GM18861 (cell line): ENCODE data around the gene MBOAT2.
"Not testable (repeated sequence)": the region's sequence is repeated elsewhere in the genome, so short reads cannot be mapped to it uniquely, and the experiment has no call there.

Experiments
- ATAC-seq: cut with Tn5 transposase; IDR thresholded peaks from one replicate; pipeline ENCODE4 v1.9.1; 2021; ENCODE audit not compliant: unreplicated experiment

MBOAT2 gene

GRCh38 chr2:8907764-8908288 is 95.7 kb downstream of the MBOAT2 start:
- no peak for ATAC-seq

- not testable (repeated sequence) for ATAC-seq
These were observed 99.6 kb downstream of the MBOAT2 start for GRCh38 chr2:8903924-8904323.

- ATAC-seq, result not testable (repeated sequence)
These were observed 100.7 kb downstream of the MBOAT2 start for GRCh38 chr2:8902757-8903156.

DNA sequence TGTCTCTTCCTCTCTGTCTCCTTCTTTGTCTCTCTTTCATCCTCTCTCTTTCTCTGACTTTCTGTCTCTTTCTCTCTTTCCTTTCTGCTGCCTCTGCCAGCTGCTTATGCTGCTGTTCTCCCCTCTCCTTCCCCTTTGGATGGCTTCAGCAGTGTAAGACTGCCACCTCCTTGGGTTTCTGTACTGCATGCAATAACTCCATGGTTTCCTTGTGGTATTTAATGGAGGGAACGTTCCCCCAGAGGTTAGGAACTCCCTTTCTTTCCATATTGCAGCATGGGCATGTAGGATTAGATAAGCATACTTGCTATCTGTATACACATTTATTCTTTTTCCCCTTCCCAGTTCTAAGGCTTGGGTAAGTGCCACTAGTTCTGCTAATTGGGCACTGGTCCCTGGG is 106.3 kb downstream of the MBOAT2 start:
- ATAC-seq, result not testable (repeated sequence)

DNA sequence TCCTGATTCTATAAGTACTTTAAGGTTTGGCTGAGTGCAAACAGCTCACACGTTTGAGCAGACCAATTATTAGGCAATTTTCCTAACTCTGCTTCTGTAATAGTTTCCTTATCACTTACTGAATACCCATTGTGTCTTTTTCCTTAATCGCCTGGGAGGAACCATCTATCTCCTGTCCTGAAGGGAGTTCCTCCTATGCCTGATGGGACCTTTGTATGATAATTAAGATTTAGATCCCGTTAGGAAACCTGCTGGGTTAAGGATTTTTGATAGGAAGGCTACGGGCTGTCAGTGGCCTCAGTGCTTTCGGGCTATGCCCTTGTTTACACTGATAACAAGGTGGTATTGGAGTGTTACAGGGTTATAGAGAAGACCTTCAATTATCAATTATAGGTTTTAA is 106.8 kb downstream of the MBOAT2 start:
- ATAC-seq, result not testable (repeated sequence)

GRCh38 chr2:8895087-8895912 is 108.2 kb downstream of the MBOAT2 start:
- ATAC-seq, result not testable (repeated sequence)

DNA sequence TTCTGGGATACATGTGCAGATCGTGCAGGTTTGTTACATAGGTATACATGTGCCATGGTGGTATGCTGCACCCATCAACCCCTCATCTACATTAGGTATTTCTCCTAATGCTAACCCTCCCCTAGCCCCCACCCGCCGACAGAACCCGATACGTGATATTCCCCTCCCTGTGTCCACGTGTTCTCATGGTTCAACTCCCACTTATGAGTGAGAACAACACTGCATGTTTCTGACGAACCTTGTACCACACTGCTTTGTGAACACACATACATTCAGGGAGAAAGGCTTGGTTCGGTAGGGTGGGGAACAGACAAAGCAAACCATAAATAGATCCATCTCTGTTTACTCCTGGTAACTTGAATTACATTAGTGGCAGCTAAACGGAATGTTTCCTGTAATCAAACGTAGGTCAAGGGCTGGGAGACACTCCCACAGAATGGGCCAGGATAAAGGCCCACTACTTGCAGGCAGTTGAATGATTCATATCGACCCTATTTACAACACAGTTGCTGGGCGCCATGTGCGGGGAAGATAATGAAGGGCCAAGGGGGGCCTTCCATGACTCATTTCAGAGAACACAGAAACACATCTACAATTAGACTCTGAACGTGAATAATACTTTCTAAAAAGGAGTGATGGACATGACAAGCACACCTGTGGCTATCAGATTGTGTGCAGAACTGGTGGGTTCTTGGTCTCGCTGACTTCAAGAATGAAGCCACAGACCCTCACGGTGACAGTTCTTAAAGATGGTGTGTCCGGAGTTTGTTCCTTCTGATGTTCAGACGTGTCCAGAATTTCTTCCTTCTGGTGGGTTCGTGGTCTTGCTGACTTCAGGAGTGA is 109.3 kb downstream of the MBOAT2 start:
- ATAC-seq, result no peak

DNA sequence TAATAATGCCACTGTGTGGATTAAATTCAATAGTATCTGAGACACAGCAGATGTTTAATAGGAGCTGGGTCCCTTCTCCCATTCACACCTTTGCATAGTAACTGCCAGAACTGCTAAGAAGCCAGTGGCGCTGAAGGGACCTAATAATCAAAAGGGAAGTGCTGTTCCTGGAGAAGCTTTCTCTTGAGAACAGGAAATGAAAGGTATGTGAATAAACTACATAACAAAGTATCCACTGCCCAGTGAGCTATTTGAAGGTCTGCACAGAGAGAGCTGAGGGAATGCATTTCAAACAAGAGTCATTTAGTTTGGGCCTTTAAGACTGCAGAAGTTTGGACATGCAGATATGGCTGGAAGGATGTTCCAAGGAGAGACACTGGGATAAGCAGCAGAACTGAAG is 110.0 kb downstream of the MBOAT2 start:
- no peak for ATAC-seq

DNA sequence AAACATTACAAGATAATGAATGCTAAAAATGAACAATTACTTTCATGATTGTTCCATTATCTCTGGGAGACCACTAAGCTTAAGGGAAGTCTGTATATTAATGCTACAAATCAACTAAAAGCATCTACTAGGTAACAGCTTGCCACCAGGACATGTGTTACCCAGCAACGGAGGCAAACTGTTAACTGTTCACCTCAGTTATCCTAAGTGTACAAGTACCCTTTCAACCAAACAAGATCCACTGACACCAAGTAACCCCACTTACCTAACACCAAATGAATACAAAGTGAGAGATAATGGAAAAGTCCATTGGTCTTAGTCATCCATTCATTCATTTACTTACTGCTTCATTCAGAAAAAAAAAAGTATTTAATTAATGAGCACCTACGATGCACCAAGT is 111.4 kb downstream of the MBOAT2 start:
- ATAC-seq, result no peak

DNA sequence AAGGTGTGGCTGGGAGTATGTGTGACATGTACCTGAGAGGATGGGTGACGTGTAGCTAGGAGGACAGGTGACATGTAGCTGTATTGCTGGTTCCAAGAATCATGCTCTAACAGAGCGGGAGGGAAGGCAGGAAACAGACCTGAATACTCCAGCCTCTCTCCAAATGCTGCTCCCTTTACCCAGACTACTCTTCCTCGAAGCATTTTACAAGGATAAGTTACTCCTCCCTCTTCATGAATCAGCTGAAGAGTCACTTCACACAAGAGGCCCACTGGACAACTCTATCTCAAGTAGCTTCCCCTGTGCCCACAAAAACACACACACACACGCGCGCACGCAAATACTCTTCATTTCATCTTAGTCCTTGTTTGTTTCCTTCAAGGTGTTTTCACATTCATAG is 113.5 kb downstream of the MBOAT2 start:
- ATAC-seq, result no peak

DNA sequence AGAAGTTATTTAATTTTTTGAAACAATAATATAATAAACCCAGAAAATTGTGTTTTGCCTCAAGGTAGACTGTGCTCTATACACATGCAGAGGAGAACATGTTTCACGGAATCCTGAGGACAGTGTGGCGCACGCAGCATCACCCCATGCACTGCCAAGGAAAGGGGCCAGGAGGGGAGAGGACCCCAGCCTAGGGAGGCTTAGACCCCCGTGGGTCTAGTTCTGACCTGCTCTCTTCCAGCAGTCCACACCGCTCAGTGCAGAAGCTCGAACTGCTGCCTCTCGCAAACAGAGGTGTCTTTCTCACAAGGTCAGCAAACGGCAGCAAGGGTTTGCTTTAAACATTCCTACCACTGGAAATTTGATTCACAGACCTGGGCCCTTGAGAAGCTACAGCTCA is 114.5 kb downstream of the MBOAT2 start:
- ATAC-seq, result no peak

- ATAC-seq, result no peak
These were observed 116.6 kb downstream of the MBOAT2 start for GRCh38 chr2:8886876-8887275.

DNA sequence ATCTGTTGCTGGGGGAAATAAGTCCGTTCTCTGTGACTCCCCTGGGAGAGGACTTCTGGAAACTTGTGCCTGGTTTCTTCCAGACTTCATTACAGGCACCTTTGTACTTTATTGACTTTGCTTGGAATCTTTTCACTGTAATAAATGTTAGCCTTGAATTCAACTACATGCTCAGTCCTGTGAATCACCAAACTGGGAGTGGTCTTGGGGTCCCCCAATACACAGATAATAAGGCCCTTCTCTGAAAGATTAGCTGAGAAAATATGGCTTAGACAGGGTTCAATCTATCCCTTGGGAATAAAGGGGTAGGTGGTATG is 117.3 kb downstream of the MBOAT2 start:
- no peak for ATAC-seq

- ATAC-seq, result no peak
These were observed 117.9 kb downstream of the MBOAT2 start for GRCh38 chr2:8885449-8886201.

DNA sequence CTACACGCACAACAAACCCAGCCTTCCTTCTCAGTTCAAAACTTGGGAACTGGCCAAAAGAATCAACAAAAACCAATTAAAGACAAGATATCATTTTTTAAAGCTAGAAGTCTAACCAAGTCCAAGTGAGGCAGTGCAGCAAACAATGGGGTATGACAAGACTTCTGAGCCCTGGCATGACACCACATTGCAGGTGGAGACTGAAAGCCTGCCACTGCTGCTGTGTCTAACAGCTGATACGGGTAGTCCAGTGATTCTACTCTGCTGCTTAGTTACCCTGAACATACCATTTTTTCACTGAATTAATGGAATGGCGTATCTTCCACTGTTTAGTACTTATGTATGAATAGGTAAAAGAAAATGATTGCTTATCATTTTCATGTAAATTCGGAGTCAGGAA is 118.7 kb downstream of the MBOAT2 start:
- ATAC-seq, result no peak

DNA sequence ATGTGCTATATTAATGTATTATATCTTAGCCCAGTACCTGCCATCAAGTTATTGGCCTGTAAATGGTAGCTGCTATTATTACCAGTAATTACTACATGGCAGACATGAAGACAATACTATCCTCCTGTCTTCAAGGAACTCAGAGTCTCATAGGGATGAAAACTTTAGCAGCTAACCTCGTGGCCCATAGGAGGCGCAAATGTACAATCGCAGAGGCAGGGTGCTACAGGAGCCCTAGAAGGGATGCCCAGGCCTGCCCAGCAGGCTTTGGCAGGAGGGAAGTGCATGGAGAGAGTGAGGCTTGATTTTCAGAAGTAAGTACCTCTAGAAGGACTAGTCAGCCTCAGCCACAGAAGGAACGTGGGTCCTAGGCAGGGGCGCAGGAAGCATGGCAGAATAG is 121.4 kb downstream of the MBOAT2 start:
- ATAC-seq, result no peak

DNA sequence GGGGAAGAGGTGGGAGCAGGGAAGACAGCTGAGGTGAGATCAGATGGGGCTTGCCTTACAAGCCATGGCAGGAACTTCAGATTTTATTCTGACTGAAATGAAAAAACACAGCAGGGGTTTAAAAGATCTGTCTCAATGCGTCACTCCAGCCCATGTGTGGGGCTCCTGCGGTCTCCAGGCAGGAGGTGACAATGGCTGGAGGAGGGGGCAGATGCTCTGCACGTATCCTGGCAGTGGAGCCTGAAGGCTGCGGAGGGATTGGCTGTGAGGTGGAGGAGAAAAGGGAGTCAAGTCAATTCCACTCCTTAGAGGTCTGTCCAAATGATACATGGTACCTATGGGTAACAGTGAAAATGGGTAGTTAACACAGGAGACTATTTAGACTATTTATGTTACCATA is 125.6 kb downstream of the MBOAT2 start:
- ATAC-seq, result no peak

DNA sequence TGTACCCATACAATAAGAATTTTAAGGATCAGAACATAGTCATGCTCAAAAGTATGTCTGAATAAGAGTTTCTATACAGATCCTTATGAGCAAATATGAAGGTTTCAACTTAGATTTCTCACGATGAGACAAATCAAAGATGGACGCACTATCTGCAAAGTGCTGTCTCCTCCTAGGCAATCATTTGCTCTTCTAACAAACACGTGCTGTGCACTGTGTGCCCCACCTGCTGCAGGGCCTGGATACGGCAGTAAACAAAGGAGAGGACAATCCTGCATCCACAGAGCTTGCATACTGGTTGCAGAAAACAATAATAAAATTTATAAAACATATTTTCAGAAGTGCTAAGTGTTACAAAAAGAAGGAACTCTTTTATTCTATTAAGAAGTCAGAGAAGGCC is 126.2 kb downstream of the MBOAT2 start:
- no peak for ATAC-seq

DNA sequence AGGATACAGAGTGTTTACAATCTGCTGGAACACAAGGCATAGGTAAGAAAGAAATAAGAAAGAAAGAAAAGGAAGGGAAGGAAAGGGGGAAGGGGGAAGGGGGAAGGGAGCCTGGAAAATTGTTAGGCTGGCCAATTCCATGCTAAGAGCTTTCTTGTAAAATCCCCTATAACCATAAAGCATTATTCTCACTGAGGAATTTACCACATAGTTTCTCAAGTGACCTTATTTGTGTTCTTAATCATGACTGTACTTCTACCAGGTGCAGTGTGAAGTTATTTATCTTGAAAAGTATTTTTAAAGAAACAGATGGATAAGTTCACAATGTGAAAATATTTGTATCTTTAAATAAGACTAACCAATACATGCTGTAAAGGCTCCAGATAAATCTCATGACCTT is 126.9 kb downstream of the MBOAT2 start:
- ATAC-seq, result no peak

DNA sequence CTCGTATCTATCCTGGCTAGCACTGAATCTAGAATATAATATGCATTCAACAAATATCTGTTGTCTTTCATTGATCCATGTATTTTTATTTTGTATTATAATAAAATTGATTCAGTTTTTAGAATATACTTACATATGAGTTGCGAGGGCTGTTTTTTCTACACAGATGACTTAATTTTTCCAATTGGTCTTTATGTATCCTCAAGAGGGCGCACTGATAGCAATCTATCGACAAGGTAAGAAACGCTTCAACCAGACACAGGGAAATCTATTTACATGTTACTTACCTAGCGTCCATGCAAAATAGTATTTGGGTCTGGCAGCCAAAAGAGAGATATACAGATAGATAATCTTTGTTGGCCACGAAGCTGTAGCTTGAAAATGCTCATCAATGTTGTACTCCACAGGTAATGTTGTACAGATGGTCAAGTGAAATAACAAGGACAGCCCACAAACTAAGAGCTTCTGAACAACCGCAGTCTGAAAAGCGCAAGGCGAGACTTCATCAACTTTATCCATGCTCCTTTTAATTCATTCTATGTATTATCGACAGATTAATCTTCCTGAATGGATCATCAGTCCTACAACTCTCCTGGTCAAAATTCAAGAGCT is 130.6 kb downstream of the MBOAT2 start:
- peak; percentile 58 for ATAC-seq

DNA sequence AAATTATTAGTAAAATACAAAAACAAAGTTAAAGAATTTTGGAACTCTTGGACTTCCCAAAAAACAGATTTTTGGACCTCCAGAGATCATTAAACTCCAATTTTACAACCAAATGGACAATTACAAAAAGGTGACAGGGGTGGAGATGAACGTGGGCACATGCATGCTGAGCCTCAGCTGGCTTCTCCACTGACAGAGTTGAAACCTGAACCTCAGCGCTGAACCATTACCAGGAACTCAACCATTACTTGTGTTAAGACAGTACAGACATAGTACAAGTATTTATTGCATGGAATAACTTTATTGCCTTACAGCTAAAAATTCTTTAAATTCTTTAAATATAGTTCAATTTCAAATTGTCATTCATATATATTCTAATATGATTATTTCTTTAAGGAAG is 133.0 kb downstream of the MBOAT2 start:
- ATAC-seq, result no peak
